Measurements from ENCODE around the gene BECN2.

DNA sequence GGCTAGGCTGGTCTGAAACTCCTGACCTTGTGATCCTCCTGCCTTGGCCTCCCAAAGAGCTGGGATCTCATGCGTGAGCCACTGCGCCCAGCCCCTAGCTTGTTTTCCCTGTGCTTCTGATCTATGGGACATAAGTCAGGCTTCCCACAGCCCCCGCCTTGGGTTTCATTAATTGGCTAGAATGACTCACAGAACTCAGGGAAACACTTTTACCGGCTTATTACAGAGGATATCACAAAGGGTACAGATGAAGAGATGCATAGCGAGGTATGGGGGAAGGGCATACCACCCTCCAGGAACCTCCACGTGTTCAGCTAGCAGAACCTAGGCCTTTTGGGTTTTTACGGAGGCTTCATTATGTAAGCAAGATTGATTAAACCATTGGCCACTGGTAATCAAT is 42.9 kb downstream of the BECN2 start:
- TF ChIP-seq POLR2A (IDR thresholded peaks at IDR 0.05; ENCODE audit: insufficient read depth in 1 of 2, low read depth in 2 of 2, low read length in 2 of 2): no peak
- TF ChIP-seq, protein P1, sequence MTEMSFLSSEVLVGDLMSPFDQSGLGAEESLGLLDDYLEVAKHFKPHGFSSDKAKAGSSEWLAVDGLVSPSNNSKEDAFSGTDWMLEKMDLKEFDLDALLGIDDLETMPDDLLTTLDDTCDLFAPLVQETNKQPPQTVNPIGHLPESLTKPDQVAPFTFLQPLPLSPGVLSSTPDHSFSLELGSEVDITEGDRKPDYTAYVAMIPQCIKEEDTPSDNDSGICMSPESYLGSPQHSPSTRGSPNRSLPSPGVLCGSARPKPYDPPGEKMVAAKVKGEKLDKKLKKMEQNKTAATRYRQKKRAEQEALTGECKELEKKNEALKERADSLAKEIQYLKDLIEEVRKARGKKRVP (CRISPR knock-in tag; IDR thresholded peaks at IDR 0.05): no peak

Data from HepG2 (cell line).